ENCODE measurements around the gene LRRC53.

The LRRC53 gene

GRCh38 chr1:74512170-74512915, at the start of gene LRRC53:
Gene LRRC53 (minus strand): TSS chr1:74512611. CDS start chr1:74483349, 29,262 bp downstream.
- no peak within 1 kb of the TSS for H3K4me3 ChIP-seq (ENCODE audit: low read depth, low read length)

- H3K4me3 ChIP-seq (ENCODE audit: low read depth, low read length) = no peak overlapping the region
These were observed 37.5 kb upstream of the LRRC53 start for GRCh38 chr1:74549932-74550331.

- H3K4me3 ChIP-seq (ENCODE audit: low read depth, low read length) = no peak overlapping the region
These were observed 36.7 kb upstream of the LRRC53 start for GRCh38 chr1:74548961-74549750.

- no peak overlapping the region for H3K4me3 ChIP-seq (ENCODE audit: low read depth, low read length)
These were observed 33.4 kb upstream of the LRRC53 start for GRCh38 chr1:74545821-74546220.

GRCh38 chr1:74534241-74534640, 21.8 kb upstream of the LRRC53 start:
- no peak overlapping the region for H3K4me3 ChIP-seq (ENCODE audit: low read depth, low read length)

GRCh38 chr1:74531796-74532195, 19.4 kb upstream of the LRRC53 start:
- H3K4me3 ChIP-seq (ENCODE audit: low read depth, low read length) = no peak overlapping the region

GRCh38 chr1:74530892-74531291, 18.5 kb upstream of the LRRC53 start:
- no peak overlapping the region for H3K4me3 ChIP-seq (ENCODE audit: low read depth, low read length)

GRCh38 chr1:74528123-74528522, 15.7 kb upstream of the LRRC53 start:
- H3K4me3 ChIP-seq (ENCODE audit: low read depth, low read length) = no peak overlapping the region

GRCh38 chr1:74526708-74527107, 14.3 kb upstream of the LRRC53 start:
- H3K4me3 ChIP-seq (ENCODE audit: low read depth, low read length) = no peak overlapping the region

- no peak overlapping the region for H3K4me3 ChIP-seq (ENCODE audit: low read depth, low read length)
These were observed 11.6 kb upstream of the LRRC53 start for GRCh38 chr1:74523873-74524480.

- no peak overlapping the region for H3K4me3 ChIP-seq (ENCODE audit: low read depth, low read length)
These were observed 9.7 kb upstream of the LRRC53 start for GRCh38 chr1:74522148-74522547.

GRCh38 chr1:74517599-74518051, 5.2 kb upstream of the LRRC53 start:
- H3K4me3 ChIP-seq (ENCODE audit: low read depth, low read length) = no peak overlapping the region

GRCh38 chr1:74513411-74514300, 1.2 kb upstream of the LRRC53 start:
- H3K4me3 ChIP-seq (ENCODE audit: low read depth, low read length) = no peak overlapping the region

- H3K4me3 ChIP-seq (ENCODE audit: low read depth, low read length) = no peak overlapping the region
These were observed 4.0 kb downstream of the LRRC53 start for GRCh38 chr1:74508449-74508848.

GRCh38 chr1:74505928-74506710, 6.3 kb downstream of the LRRC53 start:
- no peak overlapping the region for H3K4me3 ChIP-seq (ENCODE audit: low read depth, low read length)

- no peak overlapping the region for H3K4me3 ChIP-seq (ENCODE audit: low read depth, low read length)
These were observed 7.4 kb downstream of the LRRC53 start for GRCh38 chr1:74504933-74505512.

GRCh38 chr1:74504125-74504932, 8.1 kb downstream of the LRRC53 start:
- H3K4me3 ChIP-seq (ENCODE audit: low read depth, low read length) = no peak overlapping the region

- no peak overlapping the region for H3K4me3 ChIP-seq (ENCODE audit: low read depth, low read length)
These were observed 9.6 kb downstream of the LRRC53 start for GRCh38 chr1:74502858-74503257.

- H3K4me3 ChIP-seq (ENCODE audit: low read depth, low read length) = no peak overlapping the region
These were observed 10.0 kb downstream of the LRRC53 start for GRCh38 chr1:74502432-74502831.

Data from iPS-11a (cell line).